Osteocyte (in vitro differentiated cells): ENCODE measurements around the gene IFI27L2. TPM values are rescaled to one million over a fixed set of nuclear protein-coding genes. Genes with fewer than 3 reads are reported as not detected.

Experiments
- DNase-seq: peaks from one replicate; pipeline ENCODE4 v3.0.0; 2021; ENCODE audit warnings: mixed read lengths; ENCODE audit not compliant: unreplicated experiment; ENCODE audit errors: extremely low spot score
- H3K27ac Mint-ChIP-seq: one replicate; pipeline ENCODE4 v1.8.0; 2021; ENCODE audit warnings: mild to moderate bottlenecking, mixed read lengths; ENCODE audit not compliant: unreplicated experiment
- H3K27me3 Mint-ChIP-seq: one replicate; pipeline ENCODE4 v1.8.0; 2021; ENCODE audit warnings: mixed read lengths; ENCODE audit not compliant: unreplicated experiment
- H3K36me3 Mint-ChIP-seq: one replicate; pipeline ENCODE4 v1.8.0; 2021; ENCODE audit warnings: mixed read lengths; ENCODE audit not compliant: unreplicated experiment
- H3K4me1 Mint-ChIP-seq: one replicate; pipeline ENCODE4 v1.8.0; 2021; ENCODE audit warnings: mixed read lengths; ENCODE audit not compliant: unreplicated experiment
- H3K4me3 Mint-ChIP-seq: one replicate; pipeline ENCODE4 v1.8.0; 2021; ENCODE audit warnings: mild to moderate bottlenecking, moderate library complexity, mixed read lengths; ENCODE audit not compliant: unreplicated experiment
- H3K9me3 Mint-ChIP-seq: one replicate; pipeline ENCODE4 v1.8.0; 2021; ENCODE audit warnings: mixed read lengths; ENCODE audit not compliant: unreplicated experiment
- CTCF ChIP-seq: fragments of 200-600 bp; sonication (generic); IDR thresholded peaks from 2 replicates; pipeline ENCODE4 v1.5.0; 2021; ENCODE audit warnings: antibody characterized with exemption, mild to moderate bottlenecking, moderate library complexity
- total RNA-seq: library from RNA; stranded (reverse); gene quantifications from 2 replicates; pipeline ENCODE4 v1.2.1, GENCODE V29; 2021

IFI27L2 gene
- total RNA-seq, 1 donor from 2014 or later = 44.7 TPM

GRCh38 chr14:94087891-94088290 is 41.5 kb downstream of the IFI27L2 start:
- no peak overlapping the region for H3K27ac Mint-ChIP-seq
- H3K4me1 Mint-ChIP-seq = no peaks in the 10 kb centered on the region
- no peak overlapping the region for H3K4me3 Mint-ChIP-seq
- no peak for TF ChIP-seq CTCF
- no peak for DNase-seq
- H3K27me3 Mint-ChIP-seq = no peaks in the 10 kb centered on the region
- no peaks in the 10 kb centered on the region for H3K9me3 Mint-ChIP-seq
- peaks cover 5% of the 10 kb centered on the region for H3K36me3 Mint-ChIP-seq

- H3K9me3 Mint-ChIP-seq = no peaks in the 10 kb centered on the region
- H3K4me3 Mint-ChIP-seq = peak overlapping the region; percentile 100
- TF ChIP-seq CTCF = no peak
Observed at GRCh38 chr14:94081386-94081820, 48.0 kb downstream of the IFI27L2 start.

GRCh38 chr14:94080621-94081385 is 48.6 kb downstream of the IFI27L2 start, which contains the start of the genes DDX24 and IFI27L1:
Gene DDX24 (minus strand): TSS chr14:94081202. CDS start chr14:94079742, 1,460 bp downstream.
Gene IFI27L1 (plus strand): TSS chr14:94081310. CDS start chr14:94096938, 15,628 bp downstream.
- Mint-ChIP-seq H3K27ac (peak within 1 kb of the TSS; percentile 99), H3K36me3 (peaks cover 25% of the 10 kb centered on the region), H3K4me1 (peaks cover 42% of the 10 kb centered on the region), H3K4me3 (peak within 1 kb of the TSS; percentile 100), H3K9me3 (no peaks in the 10 kb centered on the region), H3K27me3 (no peaks in the 10 kb centered on the region)
- no peak for TF ChIP-seq CTCF
- DNase-seq = peak; percentile 98

More at GRCh38 chr14:94081386-94081820, 48.0 kb downstream of the IFI27L2 start:
- Mint-ChIP-seq H3K4me1 (peaks cover 40% of the 10 kb centered on the region), H3K36me3 (peaks cover 21% of the 10 kb centered on the region), H3K27me3 (no peaks in the 10 kb centered on the region), H3K27ac (peak overlapping the region; percentile 99)
- no peak for DNase-seq

GRCh38 chr14:94079891-94080620 is 49.3 kb downstream of the IFI27L2 start:
- H3K4me1 Mint-ChIP-seq = peaks cover 48% of the 10 kb centered on the region

More at GRCh38 chr14:94079891-94080620, 49.3 kb downstream of the IFI27L2 start:
- DNase-seq = no peak
- Mint-ChIP-seq H3K27ac (peak overlapping the region; percentile 99), H3K27me3 (no peaks in the 10 kb centered on the region), H3K9me3 (peaks cover 7% of the 10 kb centered on the region), H3K4me3 (peak overlapping the region; percentile 100), H3K36me3 (peaks cover 32% of the 10 kb centered on the region)
- TF ChIP-seq CTCF = no peak
